Endometrium (tissue), 2 donors: ENCODE data around the gene ZNF593OS.

Experiments used
- FAIRE-seq: peaks from 2 replicates; lab custom pipeline; 2012; peaks lifted over from hg19 to GRCh38; lab: Jason Lieb, UNC
- donor health status: control.
- donor health status: control.

The ZNF593OS gene

DNA sequence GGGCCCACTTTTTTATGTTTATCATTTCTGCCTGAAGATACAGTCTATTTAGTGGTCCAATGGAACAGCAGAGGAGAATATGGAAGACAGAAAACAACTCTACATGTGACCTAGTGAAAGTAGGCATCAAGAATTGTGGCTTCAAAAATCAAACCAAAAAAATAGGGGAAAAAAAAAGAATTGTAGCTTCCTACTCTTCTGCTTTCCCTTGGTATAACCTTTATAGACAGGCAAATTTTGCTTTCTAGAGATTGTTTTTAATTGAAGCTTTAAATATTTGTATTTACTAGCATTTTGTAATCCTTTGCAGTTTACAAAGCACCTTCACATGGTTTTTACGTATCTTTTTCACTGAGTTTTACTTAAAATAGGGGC, 45.7 kb downstream of the ZNF593OS start:
- no peak for FAIRE-seq

DNA sequence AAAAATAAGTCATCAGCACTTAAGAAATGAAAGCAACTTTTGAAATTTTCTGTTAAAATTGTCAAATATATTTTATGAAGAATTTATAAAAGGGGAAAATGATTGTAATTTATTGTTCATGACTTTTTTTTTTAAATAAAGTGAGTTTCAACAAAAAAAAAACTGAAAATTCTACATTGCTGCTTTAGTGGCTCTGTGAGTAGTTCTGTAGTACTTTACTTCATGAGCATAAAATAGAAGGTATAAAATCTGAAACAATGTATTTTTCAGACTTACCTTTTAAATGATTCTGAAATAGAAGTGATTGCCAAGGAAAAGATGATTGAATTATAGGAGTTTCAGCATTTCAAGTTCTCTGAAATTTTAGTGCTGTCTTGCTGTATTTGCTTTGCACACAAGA, 46.2 kb downstream of the ZNF593OS start:
- no peak for FAIRE-seq

DNA sequence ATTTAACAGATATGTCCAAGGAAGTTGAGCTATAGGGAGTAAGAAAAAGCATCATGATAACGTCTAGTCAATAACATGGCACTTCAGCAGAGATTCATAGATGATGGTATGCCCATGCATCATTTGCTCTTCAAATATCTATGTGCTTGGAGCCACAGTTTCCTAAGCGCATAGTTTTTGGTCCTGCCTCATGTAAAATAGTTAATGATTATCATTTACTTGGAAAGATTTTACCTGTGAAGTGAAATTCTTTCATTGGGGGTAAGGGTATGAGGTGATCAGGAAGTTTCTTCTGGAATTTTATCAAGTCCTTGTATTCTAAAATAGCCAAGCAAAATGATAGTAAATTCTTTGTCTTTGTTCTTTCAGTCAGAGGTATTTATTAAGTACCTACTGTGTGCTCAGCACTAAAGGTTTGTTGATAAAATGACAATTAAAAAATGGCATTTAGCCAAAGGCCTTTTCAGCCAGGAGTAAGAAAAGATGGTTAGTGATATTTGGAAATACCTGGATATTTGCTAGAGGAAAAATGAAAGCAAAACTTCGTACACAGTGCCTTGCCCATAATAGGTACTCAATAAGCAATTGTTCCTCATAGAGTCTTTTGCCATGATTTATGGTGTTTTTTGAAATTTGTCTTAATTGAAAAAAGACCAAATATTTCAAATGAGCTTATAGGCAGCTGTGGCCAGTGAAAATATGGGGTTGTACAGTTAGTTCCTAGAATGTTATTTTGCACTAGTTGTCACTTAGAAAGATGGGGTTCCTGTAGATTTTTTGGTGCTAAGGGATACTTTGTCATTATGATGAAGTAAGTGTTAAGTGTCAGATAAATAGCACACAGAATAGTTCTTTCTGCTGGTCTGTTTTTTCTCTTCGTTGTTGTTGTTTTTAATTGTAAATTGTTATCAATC, 47.0 kb downstream of the ZNF593OS start:
- no peak for FAIRE-seq

DNA sequence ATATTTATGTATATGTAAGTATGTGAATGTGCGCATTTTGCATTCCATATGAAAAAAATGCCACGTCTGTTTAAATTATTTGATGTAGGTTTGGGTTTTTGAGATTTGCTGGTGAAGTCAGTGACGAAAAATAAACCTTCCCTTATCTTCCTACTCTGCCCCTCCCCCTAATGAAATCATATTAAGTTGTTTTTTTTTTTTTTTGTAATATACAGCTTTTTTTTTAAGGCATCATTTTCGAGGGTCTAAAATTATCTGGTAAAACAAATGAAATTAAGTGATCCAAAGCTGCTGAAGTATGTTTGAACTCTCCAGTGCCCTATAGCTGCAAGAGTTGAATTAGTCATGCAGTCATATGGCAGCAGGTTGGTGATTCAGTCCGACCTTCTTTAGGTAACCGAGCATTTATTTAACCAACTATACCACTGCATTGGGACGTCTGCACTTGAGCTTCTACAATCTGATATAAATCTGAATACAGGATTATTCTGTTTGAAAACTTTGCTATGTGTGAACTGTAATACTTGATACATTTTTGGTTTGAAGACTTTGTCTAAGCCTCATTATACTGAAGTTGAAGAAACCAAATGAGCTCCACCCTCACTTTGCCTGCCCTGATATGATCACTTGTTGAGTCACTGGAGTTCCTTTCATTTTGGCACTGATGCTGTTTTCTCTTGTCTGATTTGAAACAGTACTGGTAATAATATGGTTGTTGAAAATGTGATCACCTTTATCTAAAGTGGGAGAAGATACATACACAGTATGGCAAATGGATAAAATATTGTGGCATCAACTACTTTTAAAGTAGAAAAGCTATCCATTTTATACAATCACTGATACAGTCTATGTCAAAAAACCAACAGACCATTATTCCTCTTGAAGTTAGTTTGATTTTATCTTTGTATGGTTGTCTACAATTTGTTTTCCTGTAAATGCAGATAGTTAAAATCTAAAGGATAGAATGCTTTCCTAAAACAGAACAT, 48.4 kb downstream of the ZNF593OS start:
- FAIRE-seq: no peak

DNA sequence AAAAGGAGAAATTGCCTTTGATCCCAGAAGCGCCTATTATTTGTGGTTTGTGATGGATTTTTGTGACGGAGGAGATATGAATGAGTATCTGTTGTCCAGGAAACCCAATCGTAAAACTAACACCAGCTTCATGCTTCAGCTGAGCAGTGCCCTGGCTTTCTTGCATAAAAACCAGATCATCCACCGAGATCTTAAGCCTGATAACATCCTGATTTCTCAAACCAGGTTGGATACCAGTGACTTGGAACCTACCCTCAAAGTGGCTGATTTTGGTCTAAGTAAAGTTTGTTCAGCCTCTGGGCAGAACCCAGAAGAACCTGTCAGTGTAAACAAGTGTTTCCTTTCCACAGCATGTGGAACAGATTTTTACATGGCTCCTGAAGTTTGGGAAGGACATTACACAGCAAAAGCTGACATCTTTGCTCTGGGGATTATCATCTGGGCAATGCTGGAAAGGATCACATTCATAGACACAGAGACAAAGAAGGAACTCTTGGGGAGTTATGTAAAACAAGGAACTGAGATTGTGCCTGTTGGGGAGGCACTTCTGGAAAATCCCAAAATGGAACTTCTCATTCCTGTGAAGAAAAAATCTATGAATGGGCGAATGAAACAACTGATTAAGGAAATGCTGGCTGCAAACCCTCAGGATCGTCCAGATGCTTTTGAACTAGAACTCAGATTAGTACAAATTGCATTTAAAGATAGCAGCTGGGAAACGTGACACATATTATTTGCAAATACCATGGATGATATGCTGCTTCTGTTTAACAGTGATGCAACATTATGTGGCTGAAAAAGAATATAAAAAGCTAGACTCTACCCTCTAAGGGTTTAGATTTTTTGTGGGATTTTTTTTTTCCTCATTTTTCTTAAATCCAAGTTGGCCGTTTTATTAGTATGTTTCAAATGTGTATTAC, 49.5 kb downstream of the ZNF593OS start:
- FAIRE-seq: no peak

DNA sequence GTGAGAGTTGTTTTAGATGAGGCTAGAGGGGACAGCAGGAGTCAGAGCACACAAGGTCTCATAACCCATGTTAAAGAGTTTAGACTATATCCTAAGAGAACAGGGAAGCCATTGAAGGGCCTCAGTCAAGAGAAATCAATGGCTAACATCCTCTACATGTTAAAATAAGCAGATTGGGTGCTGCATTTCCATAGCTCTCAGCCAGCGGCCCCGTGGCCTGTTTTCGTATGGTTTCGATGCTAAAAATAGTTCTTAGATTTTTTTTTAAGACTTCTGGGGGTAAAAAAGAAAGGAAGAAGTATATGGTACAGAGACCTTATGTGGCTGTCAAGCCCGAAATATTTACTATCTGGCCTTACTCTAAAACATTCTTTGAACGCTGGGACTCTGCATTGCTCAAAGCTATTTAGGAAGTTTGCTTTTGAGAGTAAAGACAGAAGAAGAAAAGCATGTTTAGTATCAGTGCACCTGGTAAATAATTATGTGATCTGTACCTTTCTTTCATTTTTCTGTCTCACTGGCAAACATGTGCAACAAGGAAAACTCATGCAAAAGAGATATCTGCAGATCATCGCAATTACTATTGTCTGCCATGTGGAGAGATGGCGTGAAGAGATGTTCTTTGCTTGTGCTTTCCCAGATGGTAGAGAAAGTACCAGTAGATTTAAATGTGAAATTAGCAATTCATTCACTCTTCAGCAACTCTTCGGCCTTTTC, 51.6 kb downstream of the ZNF593OS start:
- FAIRE-seq: no peak
